Mesendoderm (in vitro differentiated cells): ENCODE measurements around the gene PGAM1.

Experiments
- DNase-seq: peaks from one replicate; pipeline ENCODE4 v3.0.0; 2013
- H2AK5ac ChIP-seq: 2 replicates; pipeline ENCODE4 v1.6.1; 2013; ENCODE audit warnings: low read length, inconsistent platforms
- H2BK120ac ChIP-seq: 2 replicates; pipeline ENCODE4 v1.6.1; 2013; ENCODE audit warnings: low read depth, mild to moderate bottlenecking, low read length, moderate library complexity, mixed read lengths
- H2BK15ac ChIP-seq: replicated peaks from 2 replicates; pipeline ENCODE4 v1.6.1; 2013; ENCODE audit warnings: low read depth, mild to moderate bottlenecking, moderate library complexity
- H2BK5ac ChIP-seq: 2 replicates; pipeline ENCODE4 v1.6.1; 2013; ENCODE audit warnings: low read length, inconsistent platforms
- H3K18ac ChIP-seq: 2 replicates; pipeline ENCODE4 v1.6.1; 2013; ENCODE audit warnings: mild to moderate bottlenecking, low read length, mixed read lengths
- H3K23ac ChIP-seq: one replicate; pipeline ENCODE4 v1.6.1; 2013; ENCODE audit warnings: low read length
- H3K27ac ChIP-seq: 2 replicates; pipeline ENCODE4 v1.5.1; 2013; ENCODE audit warnings: low read depth, mild to moderate bottlenecking, inconsistent platforms, low read length, moderate library complexity
- H3K27me3 ChIP-seq: 2 replicates; pipeline ENCODE4 v1.6.1; 2013; ENCODE audit warnings: low read length, control low read depth, mild to moderate bottlenecking, inconsistent platforms; ENCODE audit not compliant: insufficient read depth, poor library complexity
- H3K36me3 ChIP-seq: 2 replicates; pipeline ENCODE4 v1.6.1; 2013; ENCODE audit warnings: low read length, inconsistent platforms; ENCODE audit not compliant: control insufficient read depth, insufficient read depth
- H3K4ac ChIP-seq: one replicate; pipeline ENCODE4 v1.6.1; 2013; ENCODE audit warnings: low read depth, mild to moderate bottlenecking, low read length, moderate library complexity
- H3K4me1 ChIP-seq: 2 replicates; pipeline ENCODE4 v1.6.1; 2013; ENCODE audit warnings: low read depth, low read length, inconsistent platforms; ENCODE audit not compliant: control insufficient read depth
- H3K4me2 ChIP-seq: 2 replicates; pipeline ENCODE4 v1.6.1; 2013; ENCODE audit warnings: low read length
- H3K4me3 ChIP-seq: 2 replicates; pipeline ENCODE4 v1.5.1; 2013; ENCODE audit warnings: mild to moderate bottlenecking, low read length
- H3K56ac ChIP-seq: one replicate; pipeline ENCODE4 v1.6.1; 2013; ENCODE audit warnings: low read length
- H3K79me1 ChIP-seq: 2 replicates; pipeline ENCODE4 v1.6.1; 2013; ENCODE audit warnings: low read length, inconsistent platforms
- H3K79me2 ChIP-seq: 2 replicates; pipeline ENCODE4 v1.6.1; 2013; ENCODE audit warnings: mild to moderate bottlenecking, low read length; ENCODE audit not compliant: control insufficient read depth, insufficient read depth
- H3K9ac ChIP-seq: 2 replicates; pipeline ENCODE4 v1.6.1; 2013; ENCODE audit warnings: low read length, inconsistent platforms
- H4K5ac ChIP-seq: one replicate; pipeline ENCODE4 v1.6.1; 2013; ENCODE audit warnings: low read length
- H4K8ac ChIP-seq: one replicate; pipeline ENCODE4 v1.6.1; 2013; ENCODE audit warnings: low read depth, mild to moderate bottlenecking, control low read depth, low read length, moderate library complexity
- WGBS: extraction: QIAGEN DNeasy Blood & Tissue Kit; methylation state at CpG from one replicate; pipeline ENCODE4 v1.1.7; 2013; ENCODE audit warnings: low lambda C conversion rate, missing lambda C conversion rate; ENCODE audit not compliant: insufficient coverage; ENCODE audit errors: extremely low coverage; 5-methylcytosine and 5-hydroxymethylcytosine counted together

The PGAM1 gene

GRCh38 chr10:97452352-97452751, 26.4 kb downstream of the PGAM1 start:
- Histone ChIP-seq H2AK5ac (no peak overlapping the region), H4K5ac (no peak overlapping the region), H3K4ac (no peak overlapping the region), H3K9ac (no peak overlapping the region), H2BK15ac (no peak overlapping the region), H3K27ac (no peak overlapping the region), H3K79me2 (peaks cover 8% of the 10 kb centered on the region), H3K56ac (no peak overlapping the region), H2BK5ac (no peak overlapping the region), H3K18ac (no peak overlapping the region), H3K4me3 (no peak overlapping the region), H3K79me1 (peaks cover 17% of the 10 kb centered on the region), H3K4me2 (no peak overlapping the region), H3K23ac (no peak overlapping the region), H3K27me3 (no peaks in the 10 kb centered on the region), H3K36me3 (peaks cover 3% of the 10 kb centered on the region), H3K4me1 (no peaks in the 10 kb centered on the region), H4K8ac (no peak overlapping the region), H2BK120ac (no peak overlapping the region)
- WGBS, result no CpG with 5 or more reads among the region's 6 CpGs
- no peak for DNase-seq

- Histone ChIP-seq H3K36me3 (peaks cover 15% of the 10 kb centered on the region), H2BK120ac (no peak overlapping the region)
- DNase-seq, result no peak
Observed at GRCh38 chr10:97454330-97455036, 28.5 kb downstream of the PGAM1 start.

GRCh38 chr10:97456034-97456685, 30.2 kb downstream of the PGAM1 start:
- H3K79me2 ChIP-seq, result no peaks in the 10 kb centered on the region
- no peak overlapping the region for H2AK5ac ChIP-seq
- peaks cover 19% of the 10 kb centered on the region for H3K36me3 ChIP-seq
- no peaks in the 10 kb centered on the region for H3K4me1 ChIP-seq
- H3K4me2 ChIP-seq, result no peak overlapping the region
- no peak overlapping the region for H4K8ac ChIP-seq
- H3K27ac ChIP-seq, result no peak overlapping the region
- H3K4me3 ChIP-seq, result no peak overlapping the region
- H3K27me3 ChIP-seq, result no peaks in the 10 kb centered on the region
- peaks cover 6% of the 10 kb centered on the region for H3K79me1 ChIP-seq
- no peak overlapping the region for H2BK15ac ChIP-seq
- no peak overlapping the region for H3K56ac ChIP-seq
- no peak overlapping the region for H3K4ac ChIP-seq
- no peak overlapping the region for H3K9ac ChIP-seq
- WGBS, result no CpG with 5 or more reads among the region's 5 CpGs
- H2BK5ac ChIP-seq, result no peak overlapping the region
- no peak overlapping the region for H4K5ac ChIP-seq
- H2BK120ac ChIP-seq, result no peak overlapping the region
- H3K23ac ChIP-seq, result no peak overlapping the region
- H3K18ac ChIP-seq, result no peak overlapping the region
- DNase-seq, result no peak

More at GRCh38 chr10:97454330-97455036, 28.5 kb downstream of the PGAM1 start:
- Histone ChIP-seq H3K79me2 (peaks cover 7% of the 10 kb centered on the region), H2BK5ac (no peak overlapping the region), H4K8ac (no peak overlapping the region), H3K23ac (no peak overlapping the region), H2AK5ac (no peak overlapping the region), H3K4ac (no peak overlapping the region), H2BK15ac (no peak overlapping the region), H3K9ac (no peak overlapping the region), H3K56ac (no peak overlapping the region), H3K4me1 (no peaks in the 10 kb centered on the region), H3K79me1 (peaks cover 14% of the 10 kb centered on the region), H3K27ac (no peak overlapping the region), H3K18ac (no peak overlapping the region), H4K5ac (no peak overlapping the region), H3K27me3 (no peaks in the 10 kb centered on the region), H3K4me3 (no peak overlapping the region), H3K4me2 (no peak overlapping the region)
- WGBS, result no CpG with 5 or more reads among the region's 3 CpGs

- Histone ChIP-seq H3K4me2 (no peak overlapping the region), H3K4me1 (no peaks in the 10 kb centered on the region), H2BK15ac (no peak overlapping the region), H3K56ac (no peak overlapping the region), H2BK120ac (no peak overlapping the region), H2AK5ac (no peak overlapping the region), H3K27ac (no peak overlapping the region), H4K5ac (no peak overlapping the region), H3K27me3 (no peaks in the 10 kb centered on the region), H3K79me2 (no peaks in the 10 kb centered on the region), H2BK5ac (no peak overlapping the region), H3K18ac (no peak overlapping the region), H3K36me3 (peaks cover 23% of the 10 kb centered on the region), H3K79me1 (peaks cover 3% of the 10 kb centered on the region), H4K8ac (no peak overlapping the region), H3K23ac (no peak overlapping the region), H3K9ac (no peak overlapping the region), H3K4ac (no peak overlapping the region), H3K4me3 (no peak overlapping the region)
- no peak for DNase-seq
- no CpG with 5 or more reads among the region's 3 CpGs for WGBS
Observed at GRCh38 chr10:97456686-97457065, 30.7 kb downstream of the PGAM1 start.

- WGBS, result no CpG with 5 or more reads among the region's 7 CpGs
- Histone ChIP-seq H3K4ac (no peak overlapping the region), H3K9ac (no peak overlapping the region), H3K79me2 (no peaks in the 10 kb centered on the region), H3K56ac (no peak overlapping the region), H3K18ac (no peak overlapping the region), H3K27ac (no peak overlapping the region), H2BK120ac (no peak overlapping the region), H3K4me2 (no peak overlapping the region), H2BK15ac (no peak overlapping the region), H4K8ac (no peak overlapping the region), H3K4me3 (no peak overlapping the region), H3K27me3 (no peaks in the 10 kb centered on the region), H2AK5ac (no peak overlapping the region), H2BK5ac (no peak overlapping the region), H3K4me1 (no peaks in the 10 kb centered on the region), H3K36me3 (peaks cover 32% of the 10 kb centered on the region), H3K23ac (no peak overlapping the region), H3K79me1 (no peaks in the 10 kb centered on the region), H4K5ac (no peak overlapping the region)
- no peak for DNase-seq
Observed at GRCh38 chr10:97459111-97459510, 33.1 kb downstream of the PGAM1 start.
